GM18909 (cell line): Measurements from ENCODE around the gene TMC1.

Source experiments
- ATAC-seq: cut with Tn5 transposase; IDR thresholded peaks from one replicate; pipeline ENCODE4 v1.9.1; 2021; ENCODE audit warnings: mild to moderate bottlenecking; ENCODE audit not compliant: unreplicated experiment, poor library complexity

Gene TMC1

DNA sequence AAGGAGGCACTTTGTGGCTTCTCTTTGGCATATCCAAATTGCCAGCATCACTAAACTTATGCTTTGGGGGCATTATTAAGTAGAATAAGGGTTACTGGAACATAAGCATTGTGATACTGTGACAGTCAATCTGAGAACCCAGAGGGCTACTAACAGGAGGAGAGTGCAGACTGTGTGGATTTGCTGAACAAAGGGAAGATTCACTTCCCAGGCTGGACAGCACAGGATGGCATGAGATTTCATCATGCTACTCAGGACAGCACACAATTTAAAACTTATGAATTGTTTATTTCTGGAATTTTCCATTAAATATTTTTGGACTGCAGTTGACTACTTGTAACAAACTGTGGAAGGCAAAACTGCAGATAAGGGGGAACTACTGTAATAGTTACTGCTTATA lies 212.5 kb downstream of the TMC1 start:
- no peak for ATAC-seq

DNA sequence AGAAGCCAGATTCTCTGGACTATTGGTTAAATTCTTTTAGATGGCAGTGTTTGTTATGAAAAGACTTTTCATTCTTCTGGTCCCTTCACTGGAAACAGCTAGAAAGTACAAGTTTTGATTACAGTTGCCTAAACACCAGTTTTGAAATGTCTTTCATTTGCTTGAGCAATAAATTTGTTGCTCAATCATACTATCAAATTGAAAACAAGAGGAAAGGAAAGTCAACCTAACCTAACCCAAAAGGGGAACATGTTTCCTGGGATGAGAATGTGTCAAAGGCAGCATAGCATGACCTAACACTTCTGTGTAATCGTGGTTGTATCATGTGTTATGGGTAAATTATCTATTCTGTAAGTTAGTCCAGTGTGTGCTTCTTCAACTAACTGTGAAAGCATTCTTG lies 213.2 kb downstream of the TMC1 start:
- no peak for ATAC-seq

DNA sequence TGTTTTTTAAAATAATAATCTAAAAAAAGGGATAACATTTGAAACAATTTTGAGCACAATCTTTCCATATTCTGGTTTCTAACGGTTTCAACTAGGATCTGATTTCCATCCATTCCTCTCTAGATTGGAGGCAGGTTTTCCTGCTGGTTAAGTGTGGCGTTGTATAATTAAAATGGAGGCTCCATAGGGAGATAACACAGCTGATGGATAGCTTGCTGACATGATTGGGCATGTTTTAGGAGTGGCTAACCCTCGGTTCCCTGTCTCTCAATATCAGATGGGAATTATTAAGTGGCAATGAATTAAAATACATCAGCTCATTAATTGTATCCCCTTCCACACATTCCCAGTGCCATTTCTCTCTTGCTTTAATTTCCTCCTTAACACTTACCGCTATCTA lies 222.4 kb downstream of the TMC1 start:
- no peak for ATAC-seq

DNA sequence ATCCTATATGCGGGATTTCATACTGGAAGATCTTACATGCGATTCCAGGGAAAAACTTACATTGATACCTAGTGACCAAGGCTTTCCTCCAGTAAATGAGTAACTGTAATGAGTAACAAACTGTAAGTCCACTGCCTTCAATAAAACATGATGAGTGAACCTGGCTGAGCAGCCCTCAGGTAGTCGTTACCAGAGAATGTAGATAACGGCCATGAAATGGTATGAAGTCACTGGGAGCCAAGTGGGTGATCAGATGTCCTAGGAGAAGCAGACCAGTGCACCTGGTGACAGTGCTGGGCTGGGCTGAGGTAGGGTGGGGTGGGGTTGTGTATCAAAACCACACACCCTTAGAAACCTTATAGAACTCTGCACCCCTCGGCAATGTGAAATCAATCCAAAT lies 227.9 kb downstream of the TMC1 start:
- no peak for ATAC-seq

- ATAC-seq = no peak
Measured at GRCh38 chr9:72751541-72751940, 230.1 kb downstream of the TMC1 start.

DNA sequence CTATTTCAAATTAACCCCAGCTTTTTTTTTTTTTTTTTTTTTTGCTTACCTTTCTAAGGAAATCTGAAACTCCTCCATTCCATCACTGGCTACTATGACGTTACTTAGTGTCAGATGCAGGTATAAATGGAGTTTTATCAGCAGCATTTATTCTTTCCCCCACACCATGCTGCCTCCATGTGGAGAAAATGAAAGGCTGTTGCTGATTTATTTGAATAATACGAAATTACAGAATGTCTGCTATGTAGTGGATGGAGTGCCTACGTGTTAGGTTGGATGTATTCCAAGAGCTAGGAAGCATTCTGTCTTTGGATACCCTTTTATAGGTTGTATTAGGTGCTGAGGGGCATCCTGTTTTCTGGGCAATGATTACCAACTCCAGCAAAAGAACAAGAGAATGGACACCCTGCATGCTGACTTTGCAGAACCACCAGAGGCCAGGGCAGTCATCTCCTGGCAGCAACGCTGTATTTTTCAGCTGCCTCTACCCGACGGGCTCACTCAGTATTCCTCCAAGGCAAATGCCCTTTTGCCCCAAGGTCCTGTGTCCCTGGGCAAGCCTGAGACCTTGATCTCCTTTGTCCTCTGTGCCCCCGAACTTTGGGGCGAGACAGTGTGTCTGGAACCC lies 232.0 kb downstream of the TMC1 start:
- no peak for ATAC-seq

GRCh38 chr9:72755836-72756235 lies 234.4 kb downstream of the TMC1 start:
- ATAC-seq = no peak

GRCh38 chr9:72758944-72759343 lies 237.5 kb downstream of the TMC1 start:
- ATAC-seq = no peak

- ATAC-seq = no peak
Measured at GRCh38 chr9:72763022-72763421, 241.6 kb downstream of the TMC1 start.

DNA sequence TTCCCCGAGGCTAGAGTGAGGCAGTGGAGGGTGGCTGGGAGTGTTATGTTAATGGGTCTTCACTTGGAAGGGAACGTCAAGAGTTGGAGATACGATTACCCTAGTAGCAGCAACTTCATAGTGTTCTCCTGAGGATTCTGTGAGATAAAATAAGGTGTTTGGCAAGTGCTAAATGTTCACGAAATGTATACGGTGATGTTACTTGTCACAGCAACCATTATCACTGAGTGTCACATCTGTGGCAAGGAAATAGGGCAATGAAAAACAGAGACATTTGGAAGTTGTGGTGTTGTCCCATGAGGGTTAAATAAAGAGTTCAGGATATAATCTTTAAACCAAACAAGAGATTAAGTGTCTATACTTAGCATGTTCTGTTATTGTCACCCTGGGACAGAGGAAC lies 248.1 kb downstream of the TMC1 start:
- ATAC-seq = no peak

- ATAC-seq = no peak
Measured at GRCh38 chr9:72772661-72773060, 251.3 kb downstream of the TMC1 start.

GRCh38 chr9:72773570-72773969 lies 252.2 kb downstream of the TMC1 start:
- ATAC-seq = peak; percentile 57

- ATAC-seq = no peak
Measured at GRCh38 chr9:72775570-72775969, 254.2 kb downstream of the TMC1 start.

DNA sequence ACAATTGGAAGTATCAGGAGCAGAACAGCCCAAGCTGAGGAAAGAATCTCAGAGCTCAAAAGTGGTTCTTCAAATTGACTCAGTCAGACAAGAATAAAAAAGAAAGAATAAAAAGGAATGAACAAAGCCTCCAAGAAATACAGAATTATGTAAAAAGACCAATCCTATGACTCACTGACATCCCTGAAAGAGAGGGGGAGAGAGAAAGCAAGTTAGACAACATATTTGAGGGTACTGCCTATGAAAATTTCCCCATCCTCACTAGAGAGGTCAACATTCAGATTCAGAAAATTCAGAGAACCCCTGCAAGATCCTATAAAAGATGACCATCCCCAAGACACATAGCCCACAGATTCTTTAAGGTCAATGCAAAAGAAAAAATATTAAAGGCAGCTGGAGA lies 258.2 kb downstream of the TMC1 start:
- no peak for ATAC-seq

- ATAC-seq = no peak
Measured at GRCh38 chr9:72786948-72787347, 265.5 kb downstream of the TMC1 start.

DNA sequence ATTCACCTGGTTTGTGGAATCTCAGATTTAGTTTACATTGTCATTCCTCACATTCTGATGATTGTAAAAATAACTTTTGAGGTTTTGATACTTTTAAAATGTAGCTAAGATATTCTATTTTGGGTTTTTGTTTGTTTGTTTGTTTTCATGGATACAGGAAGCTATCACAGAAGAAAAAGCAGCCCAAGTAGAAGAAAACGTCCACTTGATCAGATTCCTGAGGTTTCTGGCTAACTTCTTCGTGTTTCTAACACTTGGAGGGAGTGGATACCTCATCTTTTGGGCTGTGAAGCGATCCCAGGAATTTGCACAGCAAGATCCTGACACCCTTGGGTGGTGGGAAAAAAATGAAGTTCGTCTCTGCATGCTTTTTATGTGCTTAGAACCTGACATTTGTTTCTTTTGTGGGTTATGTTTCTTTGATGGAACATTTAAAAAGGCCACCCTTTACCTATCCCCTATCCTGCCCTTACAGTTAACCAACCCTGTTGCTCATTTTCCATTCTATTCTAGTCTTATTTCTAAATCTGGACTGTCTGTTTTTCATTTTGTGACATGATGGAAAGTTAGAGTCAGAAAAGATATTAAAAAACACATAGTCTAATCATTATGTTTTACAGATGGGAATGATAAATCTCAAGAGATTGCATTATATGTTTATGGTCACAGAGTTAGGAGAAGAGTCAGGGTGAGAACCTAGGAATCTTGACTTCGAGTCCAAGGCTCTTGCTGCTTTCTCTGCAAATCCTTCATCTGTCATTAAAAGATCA lies 267.7 kb downstream of the TMC1 start:
- no peak for ATAC-seq

- ATAC-seq = no peak
Measured at GRCh38 chr9:72789885-72790284, 268.5 kb downstream of the TMC1 start.

- ATAC-seq = no peak
Measured at GRCh38 chr9:72790989-72791388, 269.6 kb downstream of the TMC1 start.

- no peak for ATAC-seq
Measured at GRCh38 chr9:72791436-72791835, 270.0 kb downstream of the TMC1 start.

DNA sequence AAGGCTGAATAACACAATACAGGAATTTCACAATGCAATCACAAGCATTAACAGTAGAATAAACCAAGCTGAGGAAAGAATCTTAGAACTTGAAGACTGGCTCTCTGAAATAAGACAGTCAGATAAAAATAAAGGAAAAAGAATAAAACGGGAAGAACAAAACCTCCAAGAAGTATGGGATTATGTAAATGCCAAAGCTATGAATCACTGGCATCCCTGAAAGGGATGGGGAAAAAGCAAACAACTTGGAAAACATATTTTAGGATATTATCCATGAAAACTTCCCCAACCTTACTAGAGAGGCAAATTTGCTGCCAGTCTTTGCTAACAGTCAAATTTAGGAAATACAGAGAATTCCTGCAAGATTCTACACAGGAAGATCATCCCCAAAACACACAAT lies 273.5 kb downstream of the TMC1 start:
- ATAC-seq = no peak

DNA sequence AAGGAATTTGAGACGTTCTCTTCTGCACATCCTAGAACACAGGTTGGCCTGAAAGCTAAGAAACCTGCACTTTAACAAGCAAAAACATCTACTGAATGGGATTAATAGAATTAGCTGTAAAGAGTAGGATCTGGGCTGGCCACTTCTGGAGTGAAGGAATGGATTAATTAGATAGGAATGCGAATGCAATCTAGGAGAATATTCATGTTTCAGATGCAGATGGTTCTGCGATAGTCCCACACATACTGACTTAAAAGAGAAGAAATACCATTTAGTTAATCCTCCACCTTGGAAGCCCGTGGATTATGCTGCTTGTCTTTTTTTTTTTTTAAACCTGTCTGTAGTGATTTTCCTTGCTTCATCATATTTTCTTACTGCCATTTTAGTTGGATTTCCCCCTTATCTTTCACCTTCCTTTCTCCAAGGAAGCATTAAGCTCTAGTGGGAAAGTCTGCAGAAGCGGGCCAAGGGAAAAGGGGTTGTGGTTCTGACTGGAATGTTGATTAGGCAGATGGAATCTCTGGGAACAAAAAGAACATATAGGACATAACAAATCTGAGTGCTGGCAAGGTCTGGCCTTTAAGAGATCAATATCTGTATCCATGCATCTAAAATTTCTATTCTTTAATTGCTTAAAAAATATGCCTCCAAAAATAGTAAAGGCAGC lies 279.1 kb downstream of the TMC1 start:
- no peak for ATAC-seq

- no peak for ATAC-seq
Measured at GRCh38 chr9:72805238-72805637, 283.8 kb downstream of the TMC1 start.
